K562 (cell line): ENCODE measurements around the gene DNAAF3. TPM values are rescaled to one million over a fixed set of nuclear protein-coding genes. Genes with fewer than 3 reads are reported as not detected.

Experiments used
- ATAC-seq: fragments of 200-7000 bp; cut with Tn5 transposase; 3 replicates; pipeline ENCODE4 v1.9.1; 2020; ENCODE audit warnings: moderate library complexity
- BruUV-seq: library from RNA; stranded (reverse); fragments of 400-500 nt; replicated peaks from 2 replicates; lab custom pipeline; 2021; lab: Mats Ljungman, UMichigan
- CTCF ChIA-PET: fragments of 300-600 bp; formaldehyde crosslinking; extraction: SDS; loops from one replicate; lab custom pipeline; 2021; ENCODE audit warnings: low intra/inter-chr PET ratio; lab: Yijun Ruan, JAX
- POLR2A ChIA-PET: fragments of 300-600, 350-650 bp; sonication (Branson Sonifier 250); formaldehyde crosslinking; extraction: SDS; loops from one replicate; lab custom pipeline; 2021; ENCODE audit warnings: antibody characterized with exemption, inconsistent platforms; lab: Yijun Ruan, JAX
- DNase-seq, 4 experiments: peaks; one replicate each; pipeline versions ENCODE4 v3.0.0 to v3.0.0-alpha.2; 2011 to 2018; ENCODE audit warnings: low spot score in 3 of 4, mixed read lengths in 3 of 4; ENCODE audit errors: extremely low read depth in 1 of 4
- FAIRE-seq: peaks from 2 replicates; lab custom pipeline; 2011; peaks lifted over from hg19 to GRCh38; lab: Jason Lieb, UNC
- H2AFZ ChIP-seq: 2 replicates; pipeline ENCODE4 v1.6.0; 2011; ENCODE audit warnings: low read depth, low read length, control low read depth, inconsistent platforms
- H3K27ac ChIP-seq: fragments of 200-600 bp; 3 replicates; pipeline ENCODE4 v1.8.0; 2011; ENCODE audit warnings: low read depth, mild to moderate bottlenecking, control low read depth, inconsistent platforms, low read length, moderate library complexity, mixed read lengths; ENCODE audit errors: extremely low read depth
- H3K27me3 ChIP-seq, 2 experiments: fragments of 300-600 bp in 1 of 2; 2 replicates in 1 of 2; 3 replicates in 1 of 2; pipeline versions ENCODE4 v1.6.0 to v1.8.0; 2011; ENCODE audit warnings: inconsistent platforms in 2 of 2, low read length in 2 of 2, mild to moderate bottlenecking in 1 of 2, mixed read lengths in 1 of 2, moderate library complexity in 1 of 2; ENCODE audit not compliant: control insufficient read depth in 2 of 2, insufficient read depth in 2 of 2
- H3K36me3 ChIP-seq: fragments of 300-600 bp; 3 replicates; pipeline ENCODE4 v1.8.0; 2011; ENCODE audit warnings: mild to moderate bottlenecking, low read length, inconsistent platforms; ENCODE audit not compliant: control insufficient read depth, insufficient read depth
- H3K4me1 ChIP-seq, 2 experiments: fragments of 200-600 bp in 1 of 2; replicated peaks in 1 of 2; 2 replicates in 1 of 2; 3 replicates in 1 of 2; pipeline versions ENCODE4 v1.5.1 to v1.8.0; 2011; ENCODE audit warnings: inconsistent platforms in 2 of 2, low read length in 2 of 2, mild to moderate bottlenecking in 1 of 2, mixed read lengths in 1 of 2, moderate library complexity in 1 of 2; ENCODE audit not compliant: control insufficient read depth in 2 of 2, insufficient read depth in 2 of 2
- H3K4me2 ChIP-seq: 2 replicates; pipeline ENCODE4 v1.6.1; 2011; ENCODE audit warnings: low read length, control low read depth, inconsistent platforms, mixed read lengths; ENCODE audit not compliant: insufficient read depth
- H3K4me3 ChIP-seq: fragments of 200-600 bp; sonication (generic), shearing (Covaris generic); 2 replicates; pipeline ENCODE4 v1.5.1; 2016; ENCODE audit warnings: control low read depth, inconsistent platforms
- H3K79me2 ChIP-seq: fragments of 200-600 bp; 3 replicates; pipeline ENCODE4 v1.8.0; 2011; ENCODE audit warnings: low read length, inconsistent platforms; ENCODE audit not compliant: control insufficient read depth, insufficient read depth
- H3K9ac ChIP-seq, 2 experiments: 2 replicates each; pipeline versions ENCODE4 v1.6.0 to v1.6.1; 2011; ENCODE audit warnings: low read depth in 2 of 2, low read length in 2 of 2, control low read depth in 1 of 2, inconsistent platforms in 1 of 2, mild to moderate bottlenecking in 1 of 2, mixed read lengths in 1 of 2; ENCODE audit not compliant: insufficient read depth in 1 of 2
- H3K9me1 ChIP-seq: one replicate; pipeline ENCODE4 v1.6.0; 2011; ENCODE audit warnings: inconsistent platforms, mild to moderate bottlenecking, low read length, moderate library complexity; ENCODE audit not compliant: control insufficient read depth, insufficient read depth
- H3K9me3 ChIP-seq: replicated peaks from 2 replicates; pipeline ENCODE4 v1.5.1; 2011; ENCODE audit warnings: low read depth, low read length, inconsistent platforms; ENCODE audit not compliant: control insufficient read depth, insufficient read depth
- H4K20me1 ChIP-seq: replicated peaks from 2 replicates; pipeline ENCODE4 v1.6.1; 2011; ENCODE audit warnings: low read length, inconsistent platforms, mixed read lengths; ENCODE audit not compliant: control insufficient read depth, insufficient read depth
- ETV5 ChIP-seq: sonication (generic); formaldehyde crosslinking; IDR thresholded peaks from 2 replicates; pipeline ENCODE4 v1.4.0; 2020; ENCODE audit warnings: low read depth, mild to moderate bottlenecking, missing genetic modification reagents
- KDM1A ChIP-seq, 2 experiments: fragments of 450-650 bp; IDR thresholded peaks; 2 replicates each; pipeline ENCODE4 v1.6.1; 2016; ENCODE audit warnings: mild to moderate bottlenecking in 2 of 2
- SETDB1 ChIP-seq: IDR thresholded peaks from one replicate; pipeline ENCODE4 v1.6.1; 2012; ENCODE audit warnings: low read length, control low read depth, inconsistent platforms
- ZKSCAN1 ChIP-seq: fragments of 150-350 bp; IDR thresholded peaks from 2 replicates; pipeline ENCODE4 v1.6.1; 2016; ENCODE audit warnings: low read depth, low read length
- WGBS: fragments of 100-300 bp; shearing (Covaris generic); methylation state at CpG from one replicate; pipeline ENCODE4 v1.1.6; 2016; ENCODE audit warnings: low coverage, mixed read lengths; ENCODE audit not compliant: insufficient coverage; ENCODE audit errors: missing lambda C conversion rate; 5-methylcytosine and 5-hydroxymethylcytosine counted together
- in situ Hi-C: fragments of 300-500 bp; cut with MboI; formaldehyde crosslinking; loops from 4 replicates; pipeline ENCODE4 v1.15.0; 2018; ENCODE audit warnings: inconsistent platforms, mixed read lengths
- intact Hi-C: fragments of 100-400 bp; cut with micrococcal nuclease; formaldehyde crosslinking; loops from 2 replicates; pipeline ENCODE4 v1.14.2; 2022
- polyA plus RNA-seq, 8 experiments: library from polyadenylated mRNA; depleted of rRNA in 4 of 8; stranded (reverse) in 5 of 8; unstranded in 3 of 8; fragments of >200 nt; fragmentation: Nextera tagmentation in 2 of 8; fragmentation: Illumina TruSeq in 1 of 8; extraction: Ambion mirVana in 2 of 8; extraction: Trizol in 1 of 8; gene quantifications; 2 replicates each; pipeline versions ENCODE4 v1.2.1 to v1.2.3, GENCODE V29; 2011 to 2014; ENCODE audit warnings: inconsistent platforms in 1 of 8, missing spikeins in 1 of 8
- total RNA-seq, 7 experiments: library from RNA; depleted of rRNA in 6 of 7; stranded (reverse); fragments of >200 nt in 6 of 7; fragmentation: Illumina TruSeq in 2 of 7; extraction: Trizol in 2 of 7; gene quantifications; 2 replicates each; pipeline versions ENCODE4 v1.2.1 to v1.2.3, GENCODE V29; 2011 to 2021; ENCODE audit warnings: low replicate concordance in 1 of 7
- TF ChIP-seq, protein P1 (sequence below): fragments of 450-650 bp; IDR thresholded peaks from 2 replicates; pipeline ENCODE4 v1.6.1; 2016; ENCODE audit warnings: mild to moderate bottlenecking

DNAAF3 gene
- total and polyA plus RNA-seq, 9 of the 15 experiments (the other 6 are each of a cell fraction or from before 2014, with no cell fraction given): 21.6 to 61.5 (median 43.0) TPM

DNA sequence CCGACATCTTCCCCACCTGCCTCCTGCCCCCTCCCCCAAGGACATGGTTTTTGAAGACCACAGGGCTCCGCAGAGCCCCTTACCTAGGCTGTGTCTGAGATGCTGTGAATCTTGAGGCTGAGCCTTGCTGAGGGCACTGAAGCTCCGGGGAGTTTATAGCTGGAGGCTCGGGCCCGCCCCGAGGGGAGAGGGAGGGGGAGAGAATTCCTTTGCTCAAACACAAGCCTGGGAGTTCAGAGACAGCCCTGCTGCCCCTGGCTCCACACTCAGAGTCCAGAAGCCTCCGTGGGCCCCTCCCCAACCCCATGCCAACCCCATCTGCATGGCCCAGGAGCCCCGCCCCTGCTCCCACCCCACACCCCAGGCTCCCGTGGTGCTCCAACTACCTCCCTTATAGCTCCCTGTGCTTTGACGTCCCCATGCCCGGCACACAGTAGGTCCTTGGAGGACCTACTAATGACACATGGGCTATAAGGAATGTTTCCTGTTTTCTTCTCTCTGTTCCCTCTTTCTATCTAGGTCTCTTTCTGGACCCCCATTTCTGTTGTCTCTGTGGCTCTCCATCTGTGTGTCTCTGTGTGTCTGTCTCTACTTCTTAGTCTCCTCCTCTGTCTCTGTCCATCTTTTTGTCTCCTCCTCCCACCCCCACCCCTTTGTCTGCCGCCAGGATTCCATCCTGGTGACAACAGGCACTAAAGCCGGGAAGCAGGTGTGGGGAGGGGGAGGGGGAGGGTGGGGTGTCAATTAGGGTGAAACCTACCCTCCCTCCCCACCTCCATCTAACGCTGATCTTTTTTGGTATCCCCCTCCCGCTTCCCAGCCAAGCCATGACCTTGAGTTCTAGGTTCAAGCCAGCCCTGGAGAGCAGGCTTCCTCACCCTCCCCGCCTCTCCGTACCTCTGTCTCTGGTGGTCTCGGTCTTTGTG is 17.1 kb downstream of the DNAAF3 start, which contains the start of gene TNNT1:
TSS of gene TNNT1 (minus strand) at position 129 of the 926 bp plus-strand sequence. CDS start 2,049 bp downstream, outside the sequence.
- Histone ChIP-seq H3K27me3 (no peaks in the 10 kb centered on the region), H3K4me2 (no peak within 1 kb of the TSS), H3K4me1 (peaks cover 21 to 53% of the 10 kb centered on the region in 2 experiments), H3K9me1 (no peaks in the 10 kb centered on the region), H3K9me3 (no peaks in the 10 kb centered on the region; the same call in 1 of the 2 replicates), H2AFZ (no peak within 1 kb of the TSS), H3K36me3 (peaks cover 23% of the 10 kb centered on the region; the same call in 2 of the 3 replicates), H3K9ac (no peak within 1 kb of the TSS), H3K4me3 (no peak within 1 kb of the TSS), H3K27ac (no peak within 1 kb of the TSS; the same call in 2 of the 3 replicates), H3K79me2 (peaks cover 16% of the 10 kb centered on the region), H4K20me1 (no peaks in the 10 kb centered on the region)
- ChIA-PET POLR2A (no interaction called here), CTCF (no interaction called here)
- TF ChIP-seq, protein P1, sequence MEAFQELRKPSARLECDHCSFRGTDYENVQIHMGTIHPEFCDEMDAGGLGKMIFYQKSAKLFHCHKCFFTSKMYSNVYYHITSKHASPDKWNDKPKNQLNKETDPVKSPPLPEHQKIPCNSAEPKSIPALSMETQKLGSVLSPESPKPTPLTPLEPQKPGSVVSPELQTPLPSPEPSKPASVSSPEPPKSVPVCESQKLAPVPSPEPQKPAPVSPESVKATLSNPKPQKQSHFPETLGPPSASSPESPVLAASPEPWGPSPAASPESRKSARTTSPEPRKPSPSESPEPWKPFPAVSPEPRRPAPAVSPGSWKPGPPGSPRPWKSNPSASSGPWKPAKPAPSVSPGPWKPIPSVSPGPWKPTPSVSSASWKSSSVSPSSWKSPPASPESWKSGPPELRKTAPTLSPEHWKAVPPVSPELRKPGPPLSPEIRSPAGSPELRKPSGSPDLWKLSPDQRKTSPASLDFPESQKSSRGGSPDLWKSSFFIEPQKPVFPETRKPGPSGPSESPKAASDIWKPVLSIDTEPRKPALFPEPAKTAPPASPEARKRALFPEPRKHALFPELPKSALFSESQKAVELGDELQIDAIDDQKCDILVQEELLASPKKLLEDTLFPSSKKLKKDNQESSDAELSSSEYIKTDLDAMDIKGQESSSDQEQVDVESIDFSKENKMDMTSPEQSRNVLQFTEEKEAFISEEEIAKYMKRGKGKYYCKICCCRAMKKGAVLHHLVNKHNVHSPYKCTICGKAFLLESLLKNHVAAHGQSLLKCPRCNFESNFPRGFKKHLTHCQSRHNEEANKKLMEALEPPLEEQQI: no peak
- no peak for TF ChIP-seq ETV5 (CRISPR knock-in tag)
- TF ChIP-seq ZKSCAN1: peak; percentile 98
- TF ChIP-seq SETDB1: no peak
- peak in 1 of 2 experiments; percentile 43; a peak in 1 of 4 replicates for TF ChIP-seq KDM1A (IDR thresholded peaks at IDR 0.05)
- intact Hi-C loops: loop anchor here (10.0 kb wide), 2 partner anchors 355 to 485 kb away; no protein-coding TSS in a partner anchor
- DNase-seq: peak in 1 of 4 experiments; percentile 10
- BruUV-seq: no TSS peak
- FAIRE-seq: no peak
- in situ Hi-C loops: loop anchor here (25.0 kb wide), 2 partner anchors 488 to 988 kb away; partner anchors contain the start of genes CCDC106, ZNF444, ZNF580 and ZNF581
- no peak for ATAC-seq
- WGBS: 51% methylated on average over 13 of the region's 18 CpGs
